Lower leg skin (tissue), 3 donors: ENCODE measurements around the gene XAGE3.
"Not testable (repeated sequence)": the region's sequence is repeated elsewhere in the genome, so short reads cannot be mapped to it uniquely, and the experiment has no call there.

Source experiments
- POLR2A ChIP-seq, 2 donors: fragments of 450-650 bp; IDR thresholded peaks; one replicate each; pipeline ENCODE4 v1.6.1; 2016 to 2017; ENCODE audit warnings: antibody characterized with exemption in 2 of 2, mild to moderate bottlenecking in 1 of 2, moderate library complexity in 1 of 2
- TF ChIP-seq, protein P1 (sequence below), 3 donors: fragments of 450-650 bp; IDR thresholded peaks; one replicate each; pipeline ENCODE4 v1.5.1; 2016; ENCODE audit warnings: antibody characterized with exemption in 3 of 3, mild to moderate bottlenecking in 3 of 3, moderate library complexity in 2 of 3

DNA sequence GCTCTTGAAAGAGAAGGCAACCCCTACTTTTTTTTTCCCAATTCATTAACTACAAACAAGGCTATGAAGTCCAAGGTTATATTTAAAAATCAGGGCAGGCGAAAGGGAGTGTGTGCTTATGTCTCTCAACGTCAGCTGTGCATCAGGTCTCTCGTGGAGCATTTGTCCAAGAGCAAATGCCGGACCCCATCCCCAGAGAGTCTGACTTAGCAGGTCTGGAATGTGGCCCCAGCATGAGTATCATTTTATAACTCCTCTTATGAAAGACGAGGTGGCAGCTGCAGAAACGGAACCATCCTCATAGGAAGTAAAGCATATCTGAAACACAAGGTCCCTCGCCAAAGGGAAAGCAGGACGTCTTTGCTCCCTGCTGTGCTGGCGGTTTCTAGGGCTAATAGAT lies 45.8 kb upstream of the XAGE3 start:
- TF ChIP-seq, protein P1, sequence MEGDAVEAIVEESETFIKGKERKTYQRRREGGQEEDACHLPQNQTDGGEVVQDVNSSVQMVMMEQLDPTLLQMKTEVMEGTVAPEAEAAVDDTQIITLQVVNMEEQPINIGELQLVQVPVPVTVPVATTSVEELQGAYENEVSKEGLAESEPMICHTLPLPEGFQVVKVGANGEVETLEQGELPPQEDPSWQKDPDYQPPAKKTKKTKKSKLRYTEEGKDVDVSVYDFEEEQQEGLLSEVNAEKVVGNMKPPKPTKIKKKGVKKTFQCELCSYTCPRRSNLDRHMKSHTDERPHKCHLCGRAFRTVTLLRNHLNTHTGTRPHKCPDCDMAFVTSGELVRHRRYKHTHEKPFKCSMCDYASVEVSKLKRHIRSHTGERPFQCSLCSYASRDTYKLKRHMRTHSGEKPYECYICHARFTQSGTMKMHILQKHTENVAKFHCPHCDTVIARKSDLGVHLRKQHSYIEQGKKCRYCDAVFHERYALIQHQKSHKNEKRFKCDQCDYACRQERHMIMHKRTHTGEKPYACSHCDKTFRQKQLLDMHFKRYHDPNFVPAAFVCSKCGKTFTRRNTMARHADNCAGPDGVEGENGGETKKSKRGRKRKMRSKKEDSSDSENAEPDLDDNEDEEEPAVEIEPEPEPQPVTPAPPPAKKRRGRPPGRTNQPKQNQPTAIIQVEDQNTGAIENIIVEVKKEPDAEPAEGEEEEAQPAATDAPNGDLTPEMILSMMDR (IDR thresholded peaks at IDR 0.05): not testable (repeated sequence)
- not testable (repeated sequence) for TF ChIP-seq POLR2A (IDR thresholded peaks at IDR 0.05)
